Caco-2 (cell line): ENCODE data around the gene SHANK2. TPM values are rescaled to one million over a fixed set of nuclear protein-coding genes. Genes with fewer than 3 reads are reported as not detected.

Source experiments
- BruUV-seq: library from RNA; stranded (reverse); fragments of 400-500 nt; replicated peaks from 2 replicates; lab custom pipeline; 2021; lab: Mats Ljungman, UMichigan
- CTCF ChIA-PET: fragments of 300-600 bp; sonication (Branson Sonifier 250); formaldehyde crosslinking; loops from one replicate; lab custom pipeline; 2022; ENCODE audit warnings: antibody characterized with exemption; lab: Charles Lee
- POLR2A ChIA-PET: fragments of 300-600 bp; sonication (Branson Sonifier 250); formaldehyde crosslinking; loops from one replicate; lab custom pipeline; 2022; ENCODE audit warnings: antibody characterized with exemption; lab: Charles Lee
- DNase-seq, 2 experiments: peaks; one replicate each; pipeline versions ENCODE4 v3.0.0 to v3.0.0-alpha.2; 2020 to 2022
- H3K27me3 ChIP-seq: replicated peaks from 2 replicates; pipeline ENCODE4 v1.6.0; 2011; ENCODE audit warnings: low read length; ENCODE audit not compliant: control insufficient read depth, insufficient read depth
- H3K36me3 ChIP-seq: 2 replicates; pipeline ENCODE4 v1.5.1; 2011; ENCODE audit warnings: low read length; ENCODE audit not compliant: control insufficient read depth, insufficient read depth
- H3K4me1 ChIP-seq: fragments of 250-450 bp; sonication (Bioruptor Pico); 2 replicates; pipeline ENCODE4 v1.5.1; 2020; ENCODE audit warnings: mild to moderate bottlenecking
- H3K4me3 ChIP-seq: 2 replicates; pipeline ENCODE4 v1.5.1; 2011; ENCODE audit warnings: low read depth, mild to moderate bottlenecking, control low read depth, low read length
- H3K9me3 ChIP-seq: fragments of 250-450 bp; sonication (Bioruptor Pico); 2 replicates; pipeline ENCODE4 v1.5.1; 2020; ENCODE audit warnings: mild to moderate bottlenecking, moderate library complexity
- H3K27ac Mint-ChIP-seq: one replicate; pipeline ENCODE4 v1.8.0; 2022; ENCODE audit warnings: mixed read lengths; ENCODE audit not compliant: unreplicated experiment
- H3K27me3 Mint-ChIP-seq: one replicate; pipeline ENCODE4 v1.8.0; 2022; ENCODE audit warnings: mixed read lengths; ENCODE audit not compliant: insufficient read depth, unreplicated experiment
- H3K36me3 Mint-ChIP-seq: one replicate; pipeline ENCODE4 v1.8.0; 2022; ENCODE audit warnings: mild to moderate bottlenecking, mixed read lengths; ENCODE audit not compliant: insufficient read depth, unreplicated experiment
- H3K4me1 Mint-ChIP-seq: one replicate; pipeline ENCODE4 v1.8.0; 2022; ENCODE audit warnings: low read depth, mixed read lengths; ENCODE audit not compliant: unreplicated experiment
- H3K4me3 Mint-ChIP-seq: one replicate; pipeline ENCODE4 v1.8.0; 2022; ENCODE audit warnings: mild to moderate bottlenecking, moderate library complexity, mixed read lengths; ENCODE audit not compliant: unreplicated experiment
- H3K9me3 Mint-ChIP-seq: one replicate; pipeline ENCODE4 v1.8.0; 2022; ENCODE audit warnings: mixed read lengths; ENCODE audit not compliant: unreplicated experiment
- CTCF ChIP-seq, 2 experiments: fragments of 200-600 bp in 1 of 2; IDR thresholded peaks; 1 replicate in 1 of 2; 2 replicates in 1 of 2; pipeline versions ENCODE4 v1.5.1 to v1.8.0; 2011 to 2022; ENCODE audit warnings: antibody characterized with exemption in 1 of 2, control low read depth in 1 of 2, inconsistent platforms in 1 of 2, low read depth in 1 of 2, low read length in 1 of 2, mild to moderate bottlenecking in 1 of 2, moderate library complexity in 1 of 2; ENCODE audit not compliant: insufficient read depth in 1 of 2, severe bottlenecking in 1 of 2, unreplicated experiment in 1 of 2
- intact Hi-C: fragments of 100-400 bp; cut with micrococcal nuclease; formaldehyde crosslinking; loops from one replicate; pipeline ENCODE4 v1.10.0; 2022; ENCODE audit not compliant: unreplicated experiment
- total RNA-seq: library from RNA; stranded (reverse); gene quantifications from 2 replicates; pipeline ENCODE4 v1.2.3, GENCODE V29; 2022

Gene SHANK2
- total RNA-seq, 1 experiment from 2014 or later, result 177 TPM

GRCh38 chr11:71240865-71241691 lies 11.3 kb downstream of the SHANK2 start:
- CTCF ChIA-PET, result interaction anchor here (1.3 kb wide), 1 partner anchor 10 kb away, joined by 7 read pairs; no protein-coding TSS in a partner anchor
- no peak overlapping the region for H3K4me3 Mint-ChIP-seq

GRCh38 chr11:71240061-71240690 lies 12.2 kb downstream of the SHANK2 start:
- H3K9me3 ChIP-seq, result no peaks in the 10 kb centered on the region
- Mint-ChIP-seq H3K4me1 (peaks cover 15% of the 10 kb centered on the region), H3K27ac (peak overlapping the region; percentile 11), H3K27me3 (no peaks in the 10 kb centered on the region), H3K4me3 (no peak overlapping the region), H3K9me3 (no peaks in the 10 kb centered on the region), H3K36me3 (peaks cover 99% of the 10 kb centered on the region)
- no peak overlapping the region for H3K4me3 ChIP-seq
- H3K4me1 ChIP-seq, result no peaks in the 10 kb centered on the region
- no TSS peak for BruUV-seq
- intact Hi-C loops, result no loop called here
- CTCF ChIA-PET, result no interaction called here
- H3K36me3 ChIP-seq, result peaks cover 4% of the 10 kb centered on the region
- TF ChIP-seq CTCF (IDR thresholded peaks at IDR 0.05; ENCODE audit: insufficient read depth in 1 of 2, low read depth in 1 of 2, low read length in 1 of 2, severe bottlenecking in 1 of 2, unreplicated experiment in 1 of 2), result no peak
- POLR2A ChIA-PET, result interaction anchor here (1.4 kb wide), 1 partner anchor 13 kb away, joined by 3 read pairs; no protein-coding TSS in a partner anchor
- peak in 1 of 2 experiments; percentile 27 for DNase-seq
- no peaks in the 10 kb centered on the region for H3K27me3 ChIP-seq

More at GRCh38 chr11:71240865-71241691, 11.3 kb downstream of the SHANK2 start:
- no peaks in the 10 kb centered on the region for H3K9me3 ChIP-seq
- no peaks in the 10 kb centered on the region for H3K4me1 ChIP-seq
- POLR2A ChIA-PET, result interaction anchor here (0.6 to 1.4 kb wide), 2 partner anchors 12 to 43 kb away, joined by 3 read pairs; no protein-coding TSS in a partner anchor
- no peaks in the 10 kb centered on the region for H3K27me3 Mint-ChIP-seq
- H3K27ac Mint-ChIP-seq, result peak overlapping the region; percentile 11
- peak; percentile 35 to 54 for DNase-seq
- H3K36me3 Mint-ChIP-seq, result peaks cover 97% of the 10 kb centered on the region
- peaks cover 15% of the 10 kb centered on the region for H3K4me1 Mint-ChIP-seq
- H3K36me3 ChIP-seq, result peaks cover 4% of the 10 kb centered on the region
- TF ChIP-seq CTCF (IDR thresholded peaks at IDR 0.05; ENCODE audit: insufficient read depth in 1 of 2, low read depth in 1 of 2, low read length in 1 of 2, severe bottlenecking in 1 of 2, unreplicated experiment in 1 of 2), result no peak
- no TSS peak for BruUV-seq
- no peaks in the 10 kb centered on the region for H3K9me3 Mint-ChIP-seq
- H3K4me3 ChIP-seq, result no peak overlapping the region
- H3K27me3 ChIP-seq, result no peaks in the 10 kb centered on the region
- intact Hi-C loops, result no loop called here

- intact Hi-C loops, result no loop called here
- no TSS peak for BruUV-seq
- CTCF ChIA-PET, result no interaction called here
- peaks cover 100% of the 10 kb centered on the region for H3K36me3 Mint-ChIP-seq
- H3K4me1 ChIP-seq, result no peaks in the 10 kb centered on the region
- POLR2A ChIA-PET, result no interaction called here
- peaks cover 7% of the 10 kb centered on the region for H3K36me3 ChIP-seq
- no peak overlapping the region for H3K27ac Mint-ChIP-seq
- H3K27me3 ChIP-seq, result no peaks in the 10 kb centered on the region
- no peaks in the 10 kb centered on the region for H3K27me3 Mint-ChIP-seq
- H3K9me3 Mint-ChIP-seq, result no peaks in the 10 kb centered on the region
- no peaks in the 10 kb centered on the region for H3K9me3 ChIP-seq
- TF ChIP-seq CTCF (IDR thresholded peaks at IDR 0.05; ENCODE audit: insufficient read depth in 1 of 2, low read depth in 1 of 2, low read length in 1 of 2, severe bottlenecking in 1 of 2, unreplicated experiment in 1 of 2), result no peak
- no peak overlapping the region for H3K4me3 Mint-ChIP-seq
- peak in 1 of 2 experiments; percentile 21 for DNase-seq
- no peak overlapping the region for H3K4me3 ChIP-seq
- peaks cover 15% of the 10 kb centered on the region for H3K4me1 Mint-ChIP-seq
Measured at GRCh38 chr11:71239581-71239980, 12.8 kb downstream of the SHANK2 start.
